A673 (cell line): Measurements from ENCODE around the gene RGS3. TPM values are rescaled to one million over a fixed set of nuclear protein-coding genes. Genes with fewer than 3 reads are reported as not detected.

Experiments
- BruUV-seq: library from RNA; stranded (reverse); fragments of 400-500 nt; replicated peaks from 2 replicates; lab custom pipeline; 2021; lab: Mats Ljungman, UMichigan
- CTCF ChIA-PET: fragments of 300-600 bp; sonication (Branson Sonifier 250); formaldehyde crosslinking; loops from one replicate; lab custom pipeline; 2022; ENCODE audit warnings: antibody characterized with exemption; lab: Charles Lee
- POLR2A ChIA-PET: fragments of 300-600 bp; sonication (Branson Sonifier 250); formaldehyde crosslinking; loops from one replicate; lab custom pipeline; 2022; ENCODE audit warnings: antibody characterized with exemption; ENCODE audit not compliant: low non-redundant PET; lab: Charles Lee
- DNase-seq: peaks from one replicate; pipeline ENCODE4 v3.0.0-alpha.2; 2015; ENCODE audit warnings: low spot score
- H3K27ac ChIP-seq: fragments of 200-600 bp; sonication (generic); 2 replicates; pipeline ENCODE4 v1.5.1; 2016; ENCODE audit warnings: mixed run types, low read depth, mild to moderate bottlenecking, mixed read lengths, antibody characterized with exemption, low read length; ENCODE audit not compliant: poor library complexity, severe bottlenecking
- H3K27me3 ChIP-seq: fragments of 200-600 bp; sonication (generic); replicated peaks from 2 replicates; pipeline ENCODE4 v1.6.1; 2017; ENCODE audit warnings: mixed run types, low read depth, mild to moderate bottlenecking, mixed read lengths, antibody characterized with exemption, low read length; ENCODE audit not compliant: insufficient read depth, poor library complexity
- H3K36me3 ChIP-seq: fragments of 200-600 bp; sonication (generic); 2 replicates; pipeline ENCODE4 v1.6.1; 2016; ENCODE audit warnings: mixed run types, mild to moderate bottlenecking, mixed read lengths, antibody characterized with exemption, low read length; ENCODE audit not compliant: insufficient read depth, poor library complexity, severe bottlenecking
- H3K4me1 ChIP-seq: fragments of 200-600 bp; sonication (generic); 2 replicates; pipeline ENCODE4 v1.6.1; 2017; ENCODE audit warnings: mixed run types, mild to moderate bottlenecking, mixed read lengths, antibody characterized with exemption, low read length; ENCODE audit not compliant: insufficient read depth, poor library complexity, severe bottlenecking
- H3K4me3 ChIP-seq: fragments of 200-600 bp; sonication (generic); 2 replicates; pipeline ENCODE4 v1.5.1; 2016; ENCODE audit warnings: low read depth, mixed run types, mild to moderate bottlenecking, mixed read lengths, low read length; ENCODE audit not compliant: poor library complexity, severe bottlenecking
- H3K9me3 ChIP-seq: fragments of 200-600 bp; sonication (generic); 2 replicates; pipeline ENCODE4 v1.6.1; 2016; ENCODE audit warnings: mixed run types, low read depth, mild to moderate bottlenecking, mixed read lengths, antibody characterized with exemption, low read length; ENCODE audit not compliant: poor library complexity, severe bottlenecking
- EZH2 ChIP-seq: fragments of 200-600 bp; sonication (generic); IDR thresholded peaks from 2 replicates; pipeline ENCODE4 v1.6.1; 2017; ENCODE audit warnings: borderline replicate concordance, low read depth, mild to moderate bottlenecking, mixed read lengths, antibody characterized with exemption, low read length; ENCODE audit not compliant: poor library complexity, severe bottlenecking
- intact Hi-C: fragments of 100-400 bp; cut with micrococcal nuclease; formaldehyde crosslinking; loops from one replicate; pipeline ENCODE4 v1.10.0; 2022; ENCODE audit not compliant: unreplicated experiment
- total RNA-seq: library from RNA; stranded (reverse); gene quantifications from 2 replicates; pipeline ENCODE4 v1.2.3, GENCODE V29; 2021
- TF ChIP-seq, protein P1 (sequence below): fragments of 300-800, 200-600 bp; sonication (generic); conservative IDR thresholded peaks from 2 replicates; pipeline ENCODE4 v1.5.1; 2017; ENCODE audit warnings: low read depth, mild to moderate bottlenecking, antibody characterized with exemption, low read length, moderate library complexity, mixed read lengths

RGS3 gene
- total RNA-seq, 1 experiment from 2014 or later, result 19.2 TPM

- BruUV-seq, result no TSS peak
- DNase-seq, result no peak
- ChIA-PET CTCF (no interaction called here), POLR2A (no interaction called here)
- H3K27ac ChIP-seq, result no peak overlapping the region
- TF ChIP-seq, protein P1, sequence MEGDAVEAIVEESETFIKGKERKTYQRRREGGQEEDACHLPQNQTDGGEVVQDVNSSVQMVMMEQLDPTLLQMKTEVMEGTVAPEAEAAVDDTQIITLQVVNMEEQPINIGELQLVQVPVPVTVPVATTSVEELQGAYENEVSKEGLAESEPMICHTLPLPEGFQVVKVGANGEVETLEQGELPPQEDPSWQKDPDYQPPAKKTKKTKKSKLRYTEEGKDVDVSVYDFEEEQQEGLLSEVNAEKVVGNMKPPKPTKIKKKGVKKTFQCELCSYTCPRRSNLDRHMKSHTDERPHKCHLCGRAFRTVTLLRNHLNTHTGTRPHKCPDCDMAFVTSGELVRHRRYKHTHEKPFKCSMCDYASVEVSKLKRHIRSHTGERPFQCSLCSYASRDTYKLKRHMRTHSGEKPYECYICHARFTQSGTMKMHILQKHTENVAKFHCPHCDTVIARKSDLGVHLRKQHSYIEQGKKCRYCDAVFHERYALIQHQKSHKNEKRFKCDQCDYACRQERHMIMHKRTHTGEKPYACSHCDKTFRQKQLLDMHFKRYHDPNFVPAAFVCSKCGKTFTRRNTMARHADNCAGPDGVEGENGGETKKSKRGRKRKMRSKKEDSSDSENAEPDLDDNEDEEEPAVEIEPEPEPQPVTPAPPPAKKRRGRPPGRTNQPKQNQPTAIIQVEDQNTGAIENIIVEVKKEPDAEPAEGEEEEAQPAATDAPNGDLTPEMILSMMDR, result no peak
- no peak for TF ChIP-seq EZH2
- intact Hi-C loops, result no loop called here
- no peaks in the 10 kb centered on the region for H3K4me1 ChIP-seq
- no peaks in the 10 kb centered on the region for H3K27me3 ChIP-seq
- H3K36me3 ChIP-seq, result no peaks in the 10 kb centered on the region
- no peak overlapping the region for H3K4me3 ChIP-seq
- H3K9me3 ChIP-seq, result no peaks in the 10 kb centered on the region
Observed at GRCh38 chr9:113513111-113513510, 49.6 kb downstream of the RGS3 start.

DNA sequence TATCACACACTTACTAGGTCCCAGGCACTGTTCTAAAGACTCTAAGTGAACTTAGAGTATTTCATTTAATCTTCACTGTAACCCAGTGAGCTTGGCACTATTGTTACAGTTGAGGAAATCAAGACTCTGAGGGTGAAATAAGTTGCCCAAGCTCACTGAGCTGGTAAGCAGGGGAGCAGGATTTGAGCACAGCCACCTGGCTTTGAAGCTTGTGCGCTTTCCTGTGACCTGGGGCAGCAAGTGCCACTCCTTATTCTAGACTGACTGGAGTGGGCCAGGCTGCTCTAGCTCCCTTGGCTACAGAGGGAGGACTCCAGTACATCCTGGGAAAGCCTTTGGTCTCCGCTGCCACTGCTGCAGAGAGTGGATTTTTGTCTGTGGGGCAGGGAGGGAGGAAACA is 50.0 kb downstream of the RGS3 start:
- intact Hi-C loops, result no loop called here
- ChIA-PET POLR2A (no interaction called here), CTCF (no interaction called here)
- H3K9me3 ChIP-seq, result no peaks in the 10 kb centered on the region
- H3K27ac ChIP-seq, result no peak overlapping the region
- BruUV-seq, result no TSS peak
- H3K27me3 ChIP-seq, result no peaks in the 10 kb centered on the region
- no peak for DNase-seq
- no peak overlapping the region for H3K4me3 ChIP-seq
- H3K36me3 ChIP-seq, result no peaks in the 10 kb centered on the region
- TF ChIP-seq, protein P1, result no peak
- no peak for TF ChIP-seq EZH2
- H3K4me1 ChIP-seq, result no peaks in the 10 kb centered on the region

- CTCF ChIA-PET, result no interaction called here
- intact Hi-C loops, result no loop called here
- no peaks in the 10 kb centered on the region for H3K9me3 ChIP-seq
- H3K4me3 ChIP-seq, result no peak overlapping the region
- H3K36me3 ChIP-seq, result no peaks in the 10 kb centered on the region
- no TSS peak for BruUV-seq
- POLR2A ChIA-PET, result no interaction called here
- no peak overlapping the region for H3K27ac ChIP-seq
- DNase-seq, result no peak
- TF ChIP-seq, protein P1, result no peak
- no peak for TF ChIP-seq EZH2
- no peaks in the 10 kb centered on the region for H3K4me1 ChIP-seq
- H3K27me3 ChIP-seq, result no peaks in the 10 kb centered on the region
Observed at GRCh38 chr9:113514061-113514460, 50.5 kb downstream of the RGS3 start.
